HUDEP-2 (cell line): ENCODE results near the gene SNRPD3.

Experiments used
- DNase-seq, 76 experiments: peaks; one replicate each; lab custom pipeline; 2025; ENCODE audit not compliant: unreplicated experiment in 76 of 76; lab: John Stamatoyannopoulos, UW

The SNRPD3 gene

DNA sequence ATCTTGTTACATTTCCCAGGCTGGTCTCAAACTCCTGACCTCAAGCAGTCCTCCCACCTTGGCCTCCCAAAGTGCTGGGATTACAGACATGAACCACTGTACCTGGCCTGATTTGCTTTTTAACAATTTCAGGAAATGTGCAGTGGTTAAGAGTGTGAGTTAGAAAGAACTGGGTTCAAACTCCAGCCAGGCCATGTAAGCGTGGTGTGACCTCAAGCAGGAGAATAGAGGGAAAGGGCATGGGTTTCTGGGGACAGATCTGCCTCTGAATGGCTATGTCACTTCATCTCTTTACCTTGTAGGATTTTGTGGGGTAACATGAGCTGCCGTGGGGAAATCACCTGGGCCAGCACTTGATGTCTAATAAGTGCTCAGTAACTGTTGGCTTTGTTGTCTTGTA is 9.3 kb downstream of the SNRPD3 start:
- no peak for DNase-seq

DNA sequence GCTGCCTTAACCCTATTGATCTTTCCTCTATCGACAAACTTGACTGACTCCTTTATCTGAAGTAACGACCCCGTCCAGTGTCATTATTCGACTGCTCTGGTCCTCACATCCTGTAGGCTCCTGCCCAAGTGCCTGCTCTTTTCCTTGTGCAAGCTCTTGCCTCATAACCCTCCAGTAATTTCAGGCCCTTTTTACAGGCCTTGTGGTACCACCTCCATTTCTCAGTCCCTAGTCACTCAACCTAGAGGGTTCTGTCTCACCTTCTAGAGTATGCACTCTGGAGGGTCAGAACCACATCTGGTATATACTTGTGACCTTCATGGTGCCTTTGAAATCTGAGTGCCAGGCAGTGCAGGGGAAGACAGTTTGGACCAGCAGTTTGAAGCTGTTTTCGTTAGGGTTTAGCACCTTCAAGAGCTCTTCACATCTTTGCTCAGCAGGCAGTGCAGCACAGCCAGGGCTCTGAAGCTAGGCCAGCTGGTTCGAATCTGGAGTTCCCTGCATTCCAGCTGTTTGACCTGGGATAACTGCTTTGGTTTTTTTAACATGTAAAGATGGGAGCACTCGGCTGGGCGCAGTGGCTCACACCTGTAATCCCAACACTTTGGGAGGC is 11.2 kb downstream of the SNRPD3 start:
- no peak for DNase-seq

DNA sequence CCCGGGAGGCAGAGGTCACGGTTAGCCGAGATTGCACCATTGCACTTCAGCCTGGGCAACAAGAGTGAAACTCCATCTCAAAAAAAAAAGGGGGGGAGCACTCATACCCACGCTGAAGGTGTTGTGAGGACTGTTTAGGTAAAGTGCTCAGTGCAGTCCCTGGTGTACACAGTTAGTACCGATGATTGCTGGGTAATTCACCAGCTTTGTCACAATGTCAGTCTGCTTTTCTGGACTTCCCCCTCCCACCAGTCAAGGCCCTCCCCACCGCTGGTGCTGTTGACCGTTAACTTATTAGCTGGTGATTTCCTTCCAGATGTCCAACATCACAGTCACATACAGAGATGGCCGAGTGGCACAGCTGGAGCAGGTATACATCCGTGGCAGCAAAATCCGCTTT is 11.9 kb downstream of the SNRPD3 start:
- DNase-seq, result no peak

DNA sequence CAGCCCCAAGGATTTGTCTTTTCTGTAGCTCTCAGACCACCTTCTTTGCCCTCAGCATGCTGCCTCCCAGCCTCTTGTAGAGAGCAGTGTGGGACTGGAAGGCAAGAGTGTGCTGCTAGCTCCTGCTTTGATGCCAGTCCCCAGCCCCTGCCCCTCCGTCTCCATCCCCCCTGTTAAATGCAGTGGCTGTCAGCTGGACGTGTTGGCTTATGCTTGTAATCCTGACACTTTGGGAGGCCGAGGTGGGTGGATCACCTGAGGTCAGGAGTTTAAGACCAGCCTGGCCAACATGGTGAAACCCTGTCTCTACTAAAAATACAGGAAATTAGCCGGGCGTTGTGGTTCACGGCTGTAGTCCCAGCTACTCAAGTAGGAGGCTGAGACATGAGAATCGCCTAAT is 15.5 kb downstream of the SNRPD3 start:
- DNase-seq, result no peak

DNA sequence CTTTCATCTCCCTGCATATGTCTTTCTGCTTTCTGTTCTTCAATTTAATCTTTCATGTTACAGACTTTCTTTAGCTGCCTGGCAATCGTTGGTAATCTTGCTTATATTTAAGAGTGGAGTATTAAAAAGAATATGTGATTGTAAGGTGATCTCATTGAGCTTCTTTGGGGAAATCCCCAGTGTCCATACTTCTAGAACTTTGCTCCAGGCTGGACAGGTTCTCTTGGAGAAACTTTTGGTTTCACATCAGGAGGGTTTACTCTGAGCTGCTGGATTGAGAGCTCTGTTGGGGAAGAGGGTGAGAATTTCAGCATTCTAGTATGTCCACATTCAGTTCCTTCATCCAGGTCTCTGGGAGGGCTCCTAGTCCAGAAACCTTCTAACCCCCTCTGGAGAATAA is 21.0 kb downstream of the SNRPD3 start:
- DNase-seq, result no peak

DNA sequence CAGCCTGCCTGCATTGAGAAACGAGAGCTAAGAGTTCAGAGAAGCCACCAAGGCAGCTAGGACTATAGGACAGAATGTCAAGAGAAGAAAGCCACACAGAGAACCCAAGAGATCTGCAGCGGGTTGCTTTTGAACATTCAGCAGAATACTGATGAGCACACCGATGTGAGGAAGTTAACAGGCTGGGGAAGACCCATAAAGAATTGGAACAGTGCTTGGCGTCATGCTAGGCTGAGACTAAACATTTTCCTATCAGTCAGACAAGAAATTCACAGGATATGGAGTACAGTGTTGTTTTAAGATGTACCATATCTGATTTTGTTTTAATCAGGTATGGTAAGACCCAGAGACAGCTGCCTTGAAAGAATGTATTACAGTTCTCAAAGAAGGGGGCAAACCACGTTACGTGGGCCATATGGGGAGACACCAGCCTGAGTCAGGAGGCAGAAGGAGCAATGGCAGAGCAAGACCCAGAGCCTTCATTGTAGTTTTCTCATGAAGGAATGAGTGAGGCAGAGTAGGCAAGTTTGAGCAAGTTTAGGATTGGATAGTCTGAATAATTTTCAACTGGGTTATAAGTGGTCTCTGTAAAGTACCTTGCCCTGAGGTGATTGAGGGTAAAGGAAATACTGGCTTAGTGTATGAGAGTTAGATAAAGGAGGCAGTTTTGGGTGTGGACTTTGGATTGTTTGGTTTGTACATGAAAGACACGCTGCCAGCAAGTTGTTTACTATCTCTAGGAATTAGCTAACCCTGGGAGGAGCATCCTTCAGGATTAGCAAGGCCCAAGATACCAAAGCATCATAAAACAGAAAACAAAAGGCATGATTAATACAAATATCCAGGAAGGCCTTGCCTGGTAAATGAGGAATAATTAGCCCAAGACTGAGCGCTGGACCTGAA is 22.8 kb downstream of the SNRPD3 start:
- DNase-seq, result no peak

DNA sequence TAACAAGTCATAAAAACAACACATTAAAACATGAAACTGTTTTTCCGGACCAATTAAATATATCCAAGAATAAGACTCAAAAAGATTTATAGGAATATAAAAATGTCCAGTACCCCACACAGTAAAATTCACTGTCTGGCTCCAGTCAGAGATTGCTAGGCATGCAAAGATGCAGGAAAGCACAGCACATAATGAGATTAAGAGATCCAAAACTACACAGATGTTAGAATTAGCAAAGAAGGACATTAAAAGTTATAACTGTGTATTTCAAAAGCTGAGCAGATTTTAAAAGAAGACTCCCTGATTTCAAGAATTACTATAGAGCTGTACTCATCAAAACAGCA is 23.4 kb downstream of the SNRPD3 start:
- DNase-seq, result no peak

DNA sequence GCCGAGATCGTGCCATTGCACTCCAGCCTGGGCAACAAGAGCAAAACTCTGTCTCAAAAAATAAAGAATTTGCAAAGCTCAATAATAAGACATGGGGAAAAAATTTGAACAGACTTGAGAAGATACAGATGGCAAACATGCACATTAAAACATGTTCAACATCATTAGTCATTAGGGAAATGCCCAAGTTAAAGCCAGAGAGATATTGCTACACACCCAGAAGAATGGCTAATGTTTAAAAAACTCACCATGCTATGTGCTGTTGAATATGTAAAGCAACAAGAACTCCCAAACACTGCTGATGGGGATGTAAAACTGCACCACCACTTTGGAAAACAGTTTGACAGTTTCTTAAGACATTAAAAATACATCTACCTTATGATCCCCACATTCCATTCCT is 24.5 kb downstream of the SNRPD3 start:
- no peak for DNase-seq

DNA sequence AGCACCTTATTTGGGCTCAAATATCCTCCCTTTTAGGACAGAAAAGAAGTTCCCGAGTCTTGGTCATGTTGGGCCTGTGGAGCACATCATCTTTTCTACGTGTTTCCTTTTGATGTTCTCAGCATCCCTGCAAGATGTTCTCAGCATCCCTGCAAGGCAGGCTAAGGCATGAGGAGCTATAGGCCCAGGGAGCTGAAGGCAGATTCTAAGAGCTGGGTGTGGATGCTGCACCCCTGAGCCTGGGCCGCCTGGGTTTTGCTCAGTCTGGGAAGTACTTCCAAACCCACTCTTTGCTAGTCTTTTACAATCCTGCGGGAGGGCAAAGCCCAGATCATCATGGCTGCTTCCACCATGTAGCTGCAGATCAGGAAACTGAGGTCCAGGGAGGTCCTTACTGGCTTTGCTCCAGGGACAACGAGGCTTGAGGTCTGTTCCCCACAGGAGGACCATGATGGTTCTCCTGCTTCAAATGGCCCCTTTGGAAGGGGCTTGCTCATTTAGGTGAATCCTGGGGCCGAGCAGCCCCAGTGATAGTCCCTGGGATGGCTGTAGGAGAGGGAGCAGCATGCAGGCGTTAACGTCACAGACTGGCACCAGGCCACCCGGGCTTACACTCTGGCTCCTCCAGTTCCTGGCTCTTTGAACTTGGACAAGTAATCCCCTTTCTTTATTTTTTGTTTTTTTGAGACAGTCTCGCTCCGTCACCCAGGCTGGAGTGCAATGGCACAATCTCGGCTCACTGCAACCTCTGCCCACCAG is 26.4 kb downstream of the SNRPD3 start:
- DNase-seq, result no peak

DNA sequence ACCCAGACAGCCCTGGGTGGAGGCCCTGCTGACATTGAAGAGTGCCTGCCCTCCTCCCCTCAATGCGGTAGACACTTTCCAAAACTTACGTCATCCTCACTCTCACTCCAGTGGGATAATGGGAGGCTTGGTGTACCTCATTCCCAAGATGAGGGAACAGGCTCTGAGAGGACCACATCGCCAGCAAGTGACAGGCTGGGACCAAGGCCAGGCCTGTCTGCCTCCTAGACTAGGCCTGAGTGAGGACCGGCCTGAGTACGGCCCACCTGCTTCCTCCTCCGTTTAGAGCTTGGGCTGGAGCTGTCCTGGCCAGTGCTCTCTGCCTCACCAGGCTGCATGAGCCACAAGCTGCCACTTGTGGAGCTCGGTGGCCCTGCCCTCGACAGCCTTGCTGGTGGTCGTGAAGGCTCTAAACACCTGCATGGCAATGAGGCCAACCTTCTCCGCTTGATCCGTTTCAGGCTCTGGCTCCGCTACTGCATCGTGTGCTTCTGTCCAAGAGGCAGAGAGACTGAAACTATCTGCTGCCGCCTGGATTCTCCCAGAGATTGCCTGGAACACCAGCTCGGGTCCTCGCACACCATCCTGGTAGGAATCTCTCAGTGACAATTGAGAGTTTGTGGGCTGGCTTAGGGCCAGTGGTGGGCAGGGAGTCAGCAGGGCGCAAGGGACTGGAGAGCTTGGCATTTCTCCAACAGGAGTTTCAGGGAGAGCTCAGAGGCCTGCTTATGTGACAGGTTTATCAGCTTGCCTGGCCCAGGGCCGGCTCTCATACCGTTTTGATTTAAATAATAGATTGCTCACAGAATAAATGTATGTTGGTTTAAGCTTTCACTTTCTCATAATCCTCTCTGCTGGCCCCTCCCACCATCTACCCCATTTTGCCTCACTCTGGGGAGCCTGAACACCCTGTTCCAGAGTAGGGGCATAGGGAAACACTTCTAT is 27.7 kb downstream of the SNRPD3 start:
- DNase-seq, result peak in 2 of 76 experiments; percentile 19 to 22

DNA sequence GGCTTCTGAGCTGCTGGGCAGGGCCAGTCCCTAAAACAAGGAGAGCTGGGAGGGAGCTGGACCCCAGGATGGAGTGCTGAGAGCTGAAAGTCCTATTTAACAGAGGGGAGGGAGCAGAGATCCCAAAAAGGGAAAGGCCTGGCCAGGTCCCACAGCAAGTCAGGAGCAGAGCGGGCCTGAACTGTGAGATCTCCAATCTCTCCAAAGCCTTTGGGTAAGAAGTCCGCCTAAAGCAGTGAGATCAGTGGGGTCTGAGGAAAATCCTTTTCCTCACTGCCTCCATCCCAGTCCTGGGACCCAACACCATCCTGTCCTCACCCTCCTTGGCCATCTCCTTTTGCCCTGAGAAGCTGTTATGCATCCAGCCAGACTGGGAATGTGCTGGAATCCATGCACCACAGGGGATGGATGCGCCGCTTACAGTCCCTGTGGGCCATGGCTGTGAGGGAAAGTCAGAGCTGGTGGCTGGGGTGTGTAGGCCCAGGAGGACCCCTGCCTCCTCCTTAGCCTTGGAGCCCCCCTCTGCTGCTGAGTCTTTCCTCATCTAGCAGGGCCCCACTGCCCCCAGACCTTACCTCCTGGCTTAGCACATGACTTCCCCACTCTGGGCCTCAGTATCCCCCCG is 28.5 kb downstream of the SNRPD3 start:
- no peak for DNase-seq

DNA sequence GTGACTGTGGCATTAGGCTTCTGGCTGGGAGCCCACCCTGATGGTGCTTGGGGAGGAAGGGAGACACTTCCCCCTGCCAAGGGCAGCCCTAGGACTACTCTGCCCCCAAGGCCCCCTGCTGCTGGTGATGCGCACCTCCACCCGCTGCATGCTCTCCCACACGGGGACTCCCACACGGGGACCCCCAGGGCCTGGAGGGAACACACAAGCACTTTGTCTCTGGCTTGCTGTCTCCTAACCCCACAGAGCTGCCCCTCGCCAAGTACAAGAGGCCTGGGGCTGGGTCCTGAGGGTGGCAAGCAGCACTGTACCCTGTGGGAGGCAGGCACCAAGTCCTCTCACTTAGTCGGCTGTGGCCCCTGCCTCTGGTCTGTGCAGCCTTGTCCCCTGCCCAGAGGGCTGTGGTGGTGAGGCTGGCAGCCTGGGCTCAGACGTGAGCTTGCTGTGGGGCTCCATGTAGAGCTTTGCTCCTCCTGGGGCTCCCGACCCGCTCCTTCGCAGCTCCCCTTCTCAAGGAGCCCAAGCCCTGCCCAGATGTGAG is 29.1 kb downstream of the SNRPD3 start:
- no peak for DNase-seq

DNA sequence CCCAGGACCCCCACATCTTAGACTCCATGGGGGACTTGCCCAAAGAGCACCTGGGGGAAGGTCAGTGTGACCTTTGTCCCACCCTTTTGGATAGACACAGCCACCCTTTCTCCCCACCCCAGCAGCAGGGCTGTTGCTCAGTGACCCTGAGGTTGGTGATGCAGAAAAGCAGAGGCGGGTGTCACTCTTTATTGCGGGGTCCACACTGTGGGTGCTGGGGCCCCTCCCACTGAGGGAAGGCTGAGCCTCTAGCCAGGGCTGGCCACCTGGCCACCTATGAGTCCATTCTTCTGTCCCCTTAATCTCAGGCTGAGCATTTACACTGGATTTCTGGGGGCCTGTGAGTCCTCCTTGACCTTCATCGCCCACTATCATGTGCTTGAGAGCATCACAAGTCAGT is 29.7 kb downstream of the SNRPD3 start:
- no peak for DNase-seq

DNA sequence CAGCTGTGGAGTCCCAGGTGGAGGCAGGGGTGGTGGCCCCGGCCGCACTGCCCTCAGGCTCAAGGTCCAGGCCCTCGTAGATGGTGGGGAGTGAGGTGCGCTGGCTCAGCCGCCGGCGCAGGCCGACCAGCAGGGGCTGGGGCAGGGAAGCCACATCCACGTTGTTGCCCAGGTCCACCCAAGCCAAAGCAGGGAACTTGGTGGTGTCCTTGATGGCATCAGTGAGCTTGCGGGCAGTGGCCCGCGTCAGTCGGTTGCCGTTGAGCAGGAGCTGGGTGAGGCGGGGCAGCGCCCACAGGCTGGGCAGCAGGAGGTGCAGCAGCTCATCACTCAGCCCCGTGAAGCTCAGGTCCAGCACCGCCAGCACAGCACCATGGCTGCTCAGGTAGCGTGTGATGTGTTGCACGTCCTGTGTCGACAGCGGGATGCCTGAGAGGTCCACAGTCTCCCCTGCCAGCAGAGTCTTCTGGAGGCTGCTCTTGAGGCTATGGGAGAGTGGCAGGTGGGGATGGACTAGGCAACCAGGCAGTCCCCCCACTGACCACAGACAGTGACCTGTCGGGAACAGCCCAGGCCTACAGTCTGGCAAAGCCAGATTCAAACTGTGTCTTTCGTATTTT is 30.2 kb downstream of the SNRPD3 start:
- DNase-seq, result no peak

DNA sequence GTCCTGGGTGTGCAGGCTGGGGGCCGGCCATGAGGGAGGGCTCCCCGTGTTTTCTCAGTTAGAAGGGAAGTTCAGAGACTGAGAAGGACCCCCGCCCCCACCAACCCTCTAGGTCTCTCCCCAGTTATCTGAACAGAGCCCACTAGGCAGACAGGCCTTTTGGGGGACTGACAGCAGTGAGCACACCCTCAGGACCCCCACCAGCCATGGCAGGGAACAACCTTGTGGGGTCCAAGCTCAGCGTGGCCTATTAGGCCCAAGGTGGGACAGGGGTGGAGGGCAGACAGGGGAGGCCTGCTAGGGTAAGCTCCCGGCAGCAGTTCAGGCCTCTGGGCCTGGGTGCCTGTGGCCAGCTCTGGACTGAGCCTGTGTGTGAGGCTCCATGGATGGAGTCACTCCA is 31.5 kb downstream of the SNRPD3 start:
- DNase-seq, result no peak

DNA sequence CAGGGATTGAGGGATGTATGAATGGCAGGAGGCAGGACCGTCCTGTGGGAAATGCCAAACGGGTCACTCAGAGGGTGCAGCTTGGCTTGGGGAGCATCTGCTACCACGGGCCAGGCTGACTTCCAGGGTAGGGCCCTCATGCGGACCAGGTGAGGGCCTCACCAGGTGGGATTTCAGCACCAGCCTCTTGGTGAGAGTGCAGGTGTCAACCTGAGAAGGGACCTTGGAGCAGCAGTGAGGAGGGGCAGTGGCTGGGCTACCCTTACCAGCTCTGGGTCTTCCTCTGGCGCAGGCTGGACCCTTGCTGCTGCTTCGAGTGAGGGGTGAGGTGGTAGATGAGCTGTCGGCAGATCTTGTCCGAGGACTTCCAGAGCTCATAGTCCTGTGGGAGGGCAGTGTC is 32.1 kb downstream of the SNRPD3 start:
- no peak for DNase-seq

DNA sequence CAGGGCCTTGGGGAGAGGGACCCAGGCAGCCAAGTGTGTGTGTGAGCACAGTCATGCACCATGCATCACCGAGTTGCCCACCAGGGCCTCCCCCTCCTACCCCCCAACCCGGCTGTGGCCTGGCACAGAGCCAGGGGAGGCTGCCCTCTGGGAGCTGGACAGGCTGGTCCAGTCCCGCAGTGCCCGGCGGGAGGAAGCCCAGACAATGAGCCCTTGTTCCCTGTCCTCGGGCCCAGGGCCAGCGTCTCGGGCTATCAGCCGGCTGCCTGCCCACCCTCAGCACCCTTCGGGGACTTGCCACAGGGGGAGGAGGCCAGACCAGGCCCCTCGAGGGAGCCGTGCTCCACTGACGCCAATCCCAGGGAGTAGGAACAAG is 32.6 kb downstream of the SNRPD3 start:
- no peak for DNase-seq

DNA sequence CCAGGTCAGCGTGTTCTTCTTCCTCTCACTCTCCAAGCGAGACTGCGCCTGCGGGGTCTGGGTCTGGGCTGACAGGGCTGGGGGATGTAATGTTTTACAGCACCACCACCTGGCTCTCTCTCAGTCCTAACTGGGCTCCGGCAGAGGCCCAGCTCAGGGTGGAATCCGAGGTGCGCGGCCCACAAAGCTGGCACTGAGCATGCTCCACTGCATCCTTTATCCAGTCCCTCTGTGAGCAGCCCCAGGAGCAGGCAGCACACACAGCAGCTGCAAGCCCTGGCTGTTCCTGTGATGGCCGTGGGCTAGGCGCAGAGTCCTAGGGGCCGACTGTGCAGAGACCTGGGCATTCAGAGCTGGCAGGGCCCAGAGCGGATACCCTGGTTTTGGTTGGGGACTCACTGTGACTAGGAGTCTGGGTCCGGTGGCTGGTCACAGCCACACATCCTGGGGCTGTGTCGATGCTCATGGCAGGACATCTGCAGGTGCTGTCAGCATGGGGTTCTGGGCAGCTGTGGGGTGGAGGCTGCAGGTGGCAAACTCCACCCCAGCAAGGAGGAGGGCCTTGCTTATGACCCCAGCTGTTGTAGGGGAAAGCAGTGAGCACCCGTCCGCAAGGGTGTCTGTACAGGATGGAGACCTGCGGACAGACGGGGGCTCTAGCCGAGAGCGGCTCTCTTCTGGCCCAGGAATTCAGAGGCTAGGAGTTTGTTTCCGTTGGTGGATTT is 33.1 kb downstream of the SNRPD3 start:
- no peak for DNase-seq

DNA sequence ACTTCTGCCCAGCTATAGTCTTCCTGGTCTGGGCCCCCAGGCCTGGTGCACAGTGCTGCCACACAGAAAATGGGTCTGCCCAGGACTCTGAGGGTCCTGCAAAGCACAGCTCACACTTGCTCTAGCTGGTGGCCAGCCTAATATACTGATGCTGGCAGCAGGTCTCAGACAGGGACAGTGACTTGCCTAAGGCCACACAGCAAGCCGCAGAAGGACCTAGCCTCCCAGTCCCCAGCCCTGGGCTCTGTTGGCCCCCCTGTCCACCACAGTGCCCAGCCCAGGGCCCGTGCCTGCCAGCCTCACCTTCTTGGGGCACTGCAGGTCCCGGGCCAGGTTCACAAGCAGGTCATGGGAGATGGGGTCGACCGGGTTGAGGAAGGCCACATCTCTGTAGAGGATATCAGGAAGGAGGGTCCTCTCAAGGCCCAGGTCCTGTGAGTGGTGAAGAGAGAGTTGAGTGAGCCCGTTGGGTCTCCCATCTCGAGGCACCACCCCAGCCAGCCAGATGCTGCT is 33.8 kb downstream of the SNRPD3 start:
- no peak for DNase-seq
